K562 (cell line): ENCODE measurements around the gene CYP1B1. TPM values are rescaled to one million over a fixed set of nuclear protein-coding genes. Genes with fewer than 3 reads are reported as not detected.

Source experiments
- ATAC-seq: fragments of 200-7000 bp; cut with Tn5 transposase; 3 replicates; pipeline ENCODE4 v1.9.1; 2020; ENCODE audit warnings: moderate library complexity
- BruUV-seq: library from RNA; stranded (reverse); fragments of 400-500 nt; replicated peaks from 2 replicates; lab custom pipeline; 2021; lab: Mats Ljungman, UMichigan
- CTCF ChIA-PET: fragments of 300-600 bp; formaldehyde crosslinking; extraction: SDS; loops from one replicate; lab custom pipeline; 2021; ENCODE audit warnings: low intra/inter-chr PET ratio; lab: Yijun Ruan, JAX
- POLR2A ChIA-PET: fragments of 300-600, 350-650 bp; sonication (Branson Sonifier 250); formaldehyde crosslinking; extraction: SDS; loops from one replicate; lab custom pipeline; 2021; ENCODE audit warnings: antibody characterized with exemption, inconsistent platforms; lab: Yijun Ruan, JAX
- DNase-seq, 4 experiments: peaks; one replicate each; pipeline versions ENCODE4 v3.0.0 to v3.0.0-alpha.2; 2011 to 2018; ENCODE audit warnings: low spot score in 3 of 4, mixed read lengths in 3 of 4; ENCODE audit errors: extremely low read depth in 1 of 4
- FAIRE-seq: peaks from 2 replicates; lab custom pipeline; 2011; peaks lifted over from hg19 to GRCh38; lab: Jason Lieb, UNC
- H2AFZ ChIP-seq: 2 replicates; pipeline ENCODE4 v1.6.0; 2011; ENCODE audit warnings: low read depth, low read length, control low read depth, inconsistent platforms
- H3K27ac ChIP-seq: fragments of 200-600 bp; 3 replicates; pipeline ENCODE4 v1.8.0; 2011; ENCODE audit warnings: low read depth, mild to moderate bottlenecking, control low read depth, inconsistent platforms, low read length, moderate library complexity, mixed read lengths; ENCODE audit errors: extremely low read depth
- H3K27me3 ChIP-seq, 2 experiments: fragments of 300-600 bp in 1 of 2; 2 replicates in 1 of 2; 3 replicates in 1 of 2; pipeline versions ENCODE4 v1.6.0 to v1.8.0; 2011; ENCODE audit warnings: inconsistent platforms in 2 of 2, low read length in 2 of 2, mild to moderate bottlenecking in 1 of 2, mixed read lengths in 1 of 2, moderate library complexity in 1 of 2; ENCODE audit not compliant: control insufficient read depth in 2 of 2, insufficient read depth in 2 of 2
- H3K36me3 ChIP-seq: fragments of 300-600 bp; 3 replicates; pipeline ENCODE4 v1.8.0; 2011; ENCODE audit warnings: mild to moderate bottlenecking, low read length, inconsistent platforms; ENCODE audit not compliant: control insufficient read depth, insufficient read depth
- H3K4me1 ChIP-seq, 2 experiments: fragments of 200-600 bp in 1 of 2; replicated peaks in 1 of 2; 2 replicates in 1 of 2; 3 replicates in 1 of 2; pipeline versions ENCODE4 v1.5.1 to v1.8.0; 2011; ENCODE audit warnings: inconsistent platforms in 2 of 2, low read length in 2 of 2, mild to moderate bottlenecking in 1 of 2, mixed read lengths in 1 of 2, moderate library complexity in 1 of 2; ENCODE audit not compliant: control insufficient read depth in 2 of 2, insufficient read depth in 2 of 2
- H3K4me2 ChIP-seq: 2 replicates; pipeline ENCODE4 v1.6.1; 2011; ENCODE audit warnings: low read length, control low read depth, inconsistent platforms, mixed read lengths; ENCODE audit not compliant: insufficient read depth
- H3K4me3 ChIP-seq: fragments of 200-600 bp; sonication (generic), shearing (Covaris generic); 2 replicates; pipeline ENCODE4 v1.5.1; 2016; ENCODE audit warnings: control low read depth, inconsistent platforms
- H3K79me2 ChIP-seq: fragments of 200-600 bp; 3 replicates; pipeline ENCODE4 v1.8.0; 2011; ENCODE audit warnings: low read length, inconsistent platforms; ENCODE audit not compliant: control insufficient read depth, insufficient read depth
- H3K9ac ChIP-seq, 2 experiments: 2 replicates each; pipeline versions ENCODE4 v1.6.0 to v1.6.1; 2011; ENCODE audit warnings: low read depth in 2 of 2, low read length in 2 of 2, control low read depth in 1 of 2, inconsistent platforms in 1 of 2, mild to moderate bottlenecking in 1 of 2, mixed read lengths in 1 of 2; ENCODE audit not compliant: insufficient read depth in 1 of 2
- H3K9me1 ChIP-seq: one replicate; pipeline ENCODE4 v1.6.0; 2011; ENCODE audit warnings: inconsistent platforms, mild to moderate bottlenecking, low read length, moderate library complexity; ENCODE audit not compliant: control insufficient read depth, insufficient read depth
- H3K9me3 ChIP-seq: replicated peaks from 2 replicates; pipeline ENCODE4 v1.5.1; 2011; ENCODE audit warnings: low read depth, low read length, inconsistent platforms; ENCODE audit not compliant: control insufficient read depth, insufficient read depth
- H4K20me1 ChIP-seq: replicated peaks from 2 replicates; pipeline ENCODE4 v1.6.1; 2011; ENCODE audit warnings: low read length, inconsistent platforms, mixed read lengths; ENCODE audit not compliant: control insufficient read depth, insufficient read depth
- CAMTA2 ChIP-seq: fragments of 250-450 bp; sonication (Bioruptor Pico); conservative IDR thresholded peaks from 2 replicates; pipeline ENCODE4 v1.5.1; 2022
- CHD2 ChIP-seq: IDR thresholded peaks from 2 replicates; pipeline ENCODE4 v1.6.1; 2011; ENCODE audit warnings: low read depth, low read length
- FUS ChIP-seq: fragments of 200-400 bp; formaldehyde crosslinking; optimal IDR thresholded peaks from 2 replicates; pipeline ENCODE3; 2017; ENCODE audit warnings: low read depth, low read length
- MBD2 ChIP-seq: sonication (generic); IDR thresholded peaks from 2 replicates; pipeline ENCODE4 v1.6.1; 2016; ENCODE audit warnings: low read depth, borderline replicate concordance
- RBM25 ChIP-seq: fragments of 200-400 bp; formaldehyde crosslinking; IDR thresholded peaks from 2 replicates; pipeline ENCODE4 v1.6.1; 2018; ENCODE audit warnings: low read length, low read depth, moderate library complexity; ENCODE audit not compliant: severe bottlenecking
- whole genome bisulfite sequencing: fragments of 100-300 bp; shearing (Covaris generic); methylation state at CpG from one replicate; pipeline ENCODE4 v1.1.6; 2016; ENCODE audit warnings: low coverage, mixed read lengths; ENCODE audit not compliant: insufficient coverage; ENCODE audit errors: missing lambda C conversion rate; 5-methylcytosine and 5-hydroxymethylcytosine counted together
- in situ Hi-C: fragments of 300-500 bp; cut with MboI; formaldehyde crosslinking; loops from 4 replicates; pipeline ENCODE4 v1.15.0; 2018; ENCODE audit warnings: inconsistent platforms, mixed read lengths
- intact Hi-C: fragments of 100-400 bp; cut with micrococcal nuclease; formaldehyde crosslinking; loops from 2 replicates; pipeline ENCODE4 v1.14.2; 2022
- polyA plus RNA-seq, 8 experiments: library from polyadenylated mRNA; depleted of rRNA in 4 of 8; stranded (reverse) in 5 of 8; unstranded in 3 of 8; fragments of >200 nt; fragmentation: Nextera tagmentation in 2 of 8; fragmentation: Illumina TruSeq in 1 of 8; extraction: Ambion mirVana in 2 of 8; extraction: Trizol in 1 of 8; gene quantifications; 2 replicates each; pipeline versions ENCODE4 v1.2.1 to v1.2.3, GENCODE V29; 2011 to 2014; ENCODE audit warnings: inconsistent platforms in 1 of 8, missing spikeins in 1 of 8
- total RNA-seq, 7 experiments: library from RNA; depleted of rRNA in 6 of 7; stranded (reverse); fragments of >200 nt in 6 of 7; fragmentation: Illumina TruSeq in 2 of 7; extraction: Trizol in 2 of 7; gene quantifications; 2 replicates each; pipeline versions ENCODE4 v1.2.1 to v1.2.3, GENCODE V29; 2011 to 2021; ENCODE audit warnings: low replicate concordance in 1 of 7
- TF ChIP-seq, protein P1 (sequence below), 2 experiments: fragments of 150-350 bp in 1 of 2; IDR thresholded peaks; 2 replicates each; pipeline ENCODE4 v1.6.1; 2012 to 2016; ENCODE audit warnings: low read depth in 2 of 2, low read length in 2 of 2, mild to moderate bottlenecking in 1 of 2, moderate library complexity in 1 of 2

Gene CYP1B1
- total and polyA plus RNA-seq, 9 of the 15 experiments (the other 6 are each of a cell fraction or from before 2014, with no cell fraction given): 0.07 TPM; not detected in 8

DNA sequence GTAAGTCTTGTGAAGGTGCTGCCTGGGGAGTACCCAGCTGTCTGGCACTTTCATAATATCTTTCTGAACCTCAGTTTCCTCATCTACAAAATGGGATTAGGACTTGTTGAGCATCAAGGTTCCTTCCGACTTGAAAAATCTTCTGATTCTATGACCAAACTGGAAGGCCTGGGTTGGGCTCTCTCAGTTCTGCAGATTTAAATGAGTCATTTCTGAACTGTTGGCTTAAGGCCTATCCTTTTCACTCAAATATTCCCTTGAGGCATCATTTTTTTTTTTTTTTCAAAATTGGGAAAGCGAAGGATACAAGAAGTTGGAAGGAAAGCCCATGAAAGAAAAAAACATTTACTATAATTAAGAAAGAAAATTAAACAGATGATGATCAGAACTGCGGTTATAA, 40.8 kb upstream of the CYP1B1 start:
- no peak overlapping the region for H3K4me2 ChIP-seq
- H3K4me3 ChIP-seq: no peak overlapping the region
- no peaks in the 10 kb centered on the region for H3K4me1 ChIP-seq
- H3K9me1 ChIP-seq: no peaks in the 10 kb centered on the region
- no peaks in the 10 kb centered on the region for H3K36me3 ChIP-seq
- CTCF ChIA-PET: no interaction called here
- H4K20me1 ChIP-seq: no peaks in the 10 kb centered on the region
- in situ Hi-C loops: no loop called here
- TF ChIP-seq, protein P1, sequence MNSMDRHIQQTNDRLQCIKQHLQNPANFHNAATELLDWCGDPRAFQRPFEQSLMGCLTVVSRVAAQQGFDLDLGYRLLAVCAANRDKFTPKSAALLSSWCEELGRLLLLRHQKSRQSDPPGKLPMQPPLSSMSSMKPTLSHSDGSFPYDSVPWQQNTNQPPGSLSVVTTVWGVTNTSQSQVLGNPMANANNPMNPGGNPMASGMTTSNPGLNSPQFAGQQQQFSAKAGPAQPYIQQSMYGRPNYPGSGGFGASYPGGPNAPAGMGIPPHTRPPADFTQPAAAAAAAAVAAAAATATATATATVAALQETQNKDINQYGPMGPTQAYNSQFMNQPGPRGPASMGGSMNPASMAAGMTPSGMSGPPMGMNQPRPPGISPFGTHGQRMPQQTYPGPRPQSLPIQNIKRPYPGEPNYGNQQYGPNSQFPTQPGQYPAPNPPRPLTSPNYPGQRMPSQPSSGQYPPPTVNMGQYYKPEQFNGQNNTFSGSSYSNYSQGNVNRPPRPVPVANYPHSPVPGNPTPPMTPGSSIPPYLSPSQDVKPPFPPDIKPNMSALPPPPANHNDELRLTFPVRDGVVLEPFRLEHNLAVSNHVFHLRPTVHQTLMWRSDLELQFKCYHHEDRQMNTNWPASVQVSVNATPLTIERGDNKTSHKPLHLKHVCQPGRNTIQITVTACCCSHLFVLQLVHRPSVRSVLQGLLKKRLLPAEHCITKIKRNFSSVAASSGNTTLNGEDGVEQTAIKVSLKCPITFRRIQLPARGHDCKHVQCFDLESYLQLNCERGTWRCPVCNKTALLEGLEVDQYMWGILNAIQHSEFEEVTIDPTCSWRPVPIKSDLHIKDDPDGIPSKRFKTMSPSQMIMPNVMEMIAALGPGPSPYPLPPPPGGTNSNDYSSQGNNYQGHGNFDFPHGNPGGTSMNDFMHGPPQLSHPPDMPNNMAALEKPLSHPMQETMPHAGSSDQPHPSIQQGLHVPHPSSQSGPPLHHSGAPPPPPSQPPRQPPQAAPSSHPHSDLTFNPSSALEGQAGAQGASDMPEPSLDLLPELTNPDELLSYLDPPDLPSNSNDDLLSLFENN (IDR thresholded peaks at IDR 0.05; ENCODE audit: low read depth in 2 of 2, low read length in 2 of 2): no peak
- TF ChIP-seq CHD2: no peak
- peak; percentile 46 for TF ChIP-seq RBM25
- no peak for TF ChIP-seq MBD2
- TF ChIP-seq CAMTA2 (CRISPR knock-in tag): no peak
- TF ChIP-seq FUS: no peak
- TF ChIP-seq, all 486 proteins: peak for 1
- ATAC-seq: no peak
- BruUV-seq: no TSS peak
- DNase-seq: no peak
- no peak for FAIRE-seq
- Histone ChIP-seq H3K9ac (no peak overlapping the region), H2AFZ (no peak overlapping the region), H3K27me3 (peaks cover 6 to 15% of the 10 kb centered on the region in 2 experiments; a peak in 4 of 5 replicates), H3K27ac (no peak overlapping the region), H3K79me2 (no peaks in the 10 kb centered on the region), H3K9me3 (no peaks in the 10 kb centered on the region)
- intact Hi-C loops: loop anchor here (5.0 kb wide), 2 partner anchors 156 to 219 kb away; no protein-coding TSS in a partner anchor
- 5% methylated on average over 3 of the region's 3 CpGs for WGBS
- POLR2A ChIA-PET: no interaction called here
